ENCODE results near the gene ZFP36L2. TPM values are rescaled to one million over a fixed set of nuclear protein-coding genes. Genes with fewer than 3 reads are reported as not detected.
A peak's percentile ranks its signal among the peaks of the same experiment; 100 is the strongest.

The ZFP36L2 gene
- total RNA-seq: 93.6 to 100 TPM (median 98.3 TPM) in 3 replicates

- H3K36me3 Mint-ChIP-seq: peaks cover 18% of the 10 kb centered on the region
- peak within 1 kb of the TSS; percentile 97 for H3K27ac Mint-ChIP-seq
- no peak for TF ChIP-seq CTCF (IDR thresholded peaks at IDR 0.05; ENCODE audit: unreplicated experiment)
- no peaks in the 10 kb centered on the region for H3K27me3 Mint-ChIP-seq (ENCODE audit: low read depth)
- DNase-seq (ENCODE audit: low spot score in 2 of 2, unreplicated experiment in 2 of 2): peak; percentile 95 to 96
- H3K4me1 Mint-ChIP-seq: peaks cover 51% of the 10 kb centered on the region
- peak within 1 kb of the TSS; percentile 95 for H3K4me3 Mint-ChIP-seq
- no peaks in the 10 kb centered on the region for H3K9me3 Mint-ChIP-seq
These were observed at the start of gene ZFP36L2 for GRCh38 chr2:43226558-43226954. Gene ZFP36L2 (minus strand): TSS chr2:43226606. CDS start chr2:43226315, 291 bp downstream.

- H3K27ac Mint-ChIP-seq: no peak overlapping the region
- H3K27me3 Mint-ChIP-seq (ENCODE audit: low read depth): no peaks in the 10 kb centered on the region
- peaks cover 11% of the 10 kb centered on the region for H3K36me3 Mint-ChIP-seq
- H3K4me3 Mint-ChIP-seq: no peak overlapping the region
- H3K4me1 Mint-ChIP-seq: peaks cover 42% of the 10 kb centered on the region
- no peak for TF ChIP-seq CTCF (IDR thresholded peaks at IDR 0.05; ENCODE audit: unreplicated experiment)
- no peaks in the 10 kb centered on the region for H3K9me3 Mint-ChIP-seq
- no peak for DNase-seq (ENCODE audit: low spot score in 2 of 2, unreplicated experiment in 2 of 2)
These were observed 48.3 kb upstream of the ZFP36L2 start for GRCh38 chr2:43274721-43275120.

GRCh38 chr2:43274055-43274454, 47.6 kb upstream of the ZFP36L2 start:
- H3K27me3 Mint-ChIP-seq (ENCODE audit: low read depth): no peaks in the 10 kb centered on the region
- DNase-seq (ENCODE audit: low spot score in 2 of 2, unreplicated experiment in 2 of 2): no peak
- H3K9me3 Mint-ChIP-seq: no peaks in the 10 kb centered on the region
- peaks cover 10% of the 10 kb centered on the region for H3K36me3 Mint-ChIP-seq
- H3K4me1 Mint-ChIP-seq: peaks cover 46% of the 10 kb centered on the region
- no peak overlapping the region for H3K4me3 Mint-ChIP-seq
- no peak for TF ChIP-seq CTCF (IDR thresholded peaks at IDR 0.05; ENCODE audit: unreplicated experiment)
- no peak overlapping the region for H3K27ac Mint-ChIP-seq

GRCh38 chr2:43273529-43273928, 47.1 kb upstream of the ZFP36L2 start:
- no peak for DNase-seq (ENCODE audit: low spot score in 2 of 2, unreplicated experiment in 2 of 2)

GRCh38 chr2:43270930-43271615, 44.7 kb upstream of the ZFP36L2 start:
- no peak for TF ChIP-seq CTCF (IDR thresholded peaks at IDR 0.05; ENCODE audit: unreplicated experiment)
- Mint-ChIP-seq H3K9me3 (no peaks in the 10 kb centered on the region), H3K4me3 (no peak overlapping the region), H3K36me3 (peaks cover 10% of the 10 kb centered on the region), H3K27me3 (ENCODE audit: low read depth) (no peaks in the 10 kb centered on the region), H3K27ac (no peak overlapping the region), H3K4me1 (peaks cover 38% of the 10 kb centered on the region)
- DNase-seq (ENCODE audit: low spot score in 2 of 2, unreplicated experiment in 2 of 2): no peak

More at GRCh38 chr2:43273529-43273928, 47.1 kb upstream of the ZFP36L2 start:
- no peaks in the 10 kb centered on the region for H3K9me3 Mint-ChIP-seq
- no peak overlapping the region for H3K27ac Mint-ChIP-seq
- H3K4me1 Mint-ChIP-seq: peaks cover 45% of the 10 kb centered on the region
- no peak for TF ChIP-seq CTCF (IDR thresholded peaks at IDR 0.05; ENCODE audit: unreplicated experiment)
- H3K27me3 Mint-ChIP-seq (ENCODE audit: low read depth): no peaks in the 10 kb centered on the region
- H3K36me3 Mint-ChIP-seq: peaks cover 10% of the 10 kb centered on the region
- H3K4me3 Mint-ChIP-seq: no peak overlapping the region

Data from mesothelial cell of epicardium (in vitro differentiated cells).